NOMO-1 (cell line): Measurements from ENCODE around the gene MRPL9.

ENCODE experiments used
- DNase-seq, 2 experiments: peaks; one replicate each; lab custom pipeline; 2025; ENCODE audit not compliant: unreplicated experiment in 2 of 2; lab: John Stamatoyannopoulos, UW

The MRPL9 gene

GRCh38 chr1:151762941-151763921 lies at the start of gene MRPL9:
MRPL9 (minus strand) TSS chr1:151763496; CDS start chr1:151763479, 17 bp downstream.
- DNase-seq, result peak; percentile 79 to 81

- DNase-seq, result no peak
Measured at GRCh38 chr1:151811181-151811580, 47.9 kb upstream of the MRPL9 start.

GRCh38 chr1:151809985-151810556 lies 46.8 kb upstream of the MRPL9 start:
- DNase-seq, result no peak

GRCh38 chr1:151809290-151809984 lies 46.1 kb upstream of the MRPL9 start:
- DNase-seq, result no peak

- DNase-seq, result no peak
Measured at GRCh38 chr1:151807766-151808165, 44.5 kb upstream of the MRPL9 start.

GRCh38 chr1:151807131-151807530 lies 43.8 kb upstream of the MRPL9 start:
- DNase-seq, result no peak

GRCh38 chr1:151806170-151806569 lies 42.9 kb upstream of the MRPL9 start:
- no peak for DNase-seq

- DNase-seq, result no peak
Measured at GRCh38 chr1:151805066-151805820, 41.9 kb upstream of the MRPL9 start, which contains the start of gene LINGO4. LINGO4 (minus strand) TSS chr1:151805419; CDS start chr1:151802704, 2,715 bp downstream.

GRCh38 chr1:151803915-151804314 lies 40.6 kb upstream of the MRPL9 start:
- DNase-seq, result no peak

- no peak for DNase-seq
Measured at GRCh38 chr1:151803164-151803563, 39.9 kb upstream of the MRPL9 start.

GRCh38 chr1:151802372-151802771 lies 39.1 kb upstream of the MRPL9 start:
- DNase-seq, result no peak

GRCh38 chr1:151801846-151802245 lies 38.5 kb upstream of the MRPL9 start:
- DNase-seq, result no peak

- no peak for DNase-seq
Measured at GRCh38 chr1:151801310-151801820, 38.1 kb upstream of the MRPL9 start.

GRCh38 chr1:151800830-151801229 lies 37.5 kb upstream of the MRPL9 start:
- DNase-seq, result no peak

- no peak for DNase-seq
Measured at GRCh38 chr1:151799179-151800022, 36.1 kb upstream of the MRPL9 start.

- DNase-seq, result no peak
Measured at GRCh38 chr1:151798571-151798970, 35.3 kb upstream of the MRPL9 start.

GRCh38 chr1:151790940-151791651 lies 27.8 kb upstream of the MRPL9 start:
- DNase-seq, result peak in 1 of 2 experiments; percentile 61

- peak; percentile 98 to 99 for DNase-seq
Measured at GRCh38 chr1:151790071-151790939, 27.0 kb upstream of the MRPL9 start, which contains the start of gene TDRKH. TDRKH (minus strand) TSS chr1:151790500; CDS start chr1:151783022, 7,478 bp downstream.
